Stimulated activated CD4-positive, alpha-beta T cell treated with anti-CD3 and anti-CD28 coated beads, Interleukin-15, amount 100 ng/mL, for 1 hour (primary cell): Measurements from ENCODE around the gene UXS1.

ENCODE experiments used
- DNase-seq, 2 donors: peaks; one replicate each; pipeline ENCODE4 v3.0.0-alpha.2; 2020; ENCODE audit warnings: low read depth in 1 of 2, low spot score in 1 of 2

Gene UXS1

DNA sequence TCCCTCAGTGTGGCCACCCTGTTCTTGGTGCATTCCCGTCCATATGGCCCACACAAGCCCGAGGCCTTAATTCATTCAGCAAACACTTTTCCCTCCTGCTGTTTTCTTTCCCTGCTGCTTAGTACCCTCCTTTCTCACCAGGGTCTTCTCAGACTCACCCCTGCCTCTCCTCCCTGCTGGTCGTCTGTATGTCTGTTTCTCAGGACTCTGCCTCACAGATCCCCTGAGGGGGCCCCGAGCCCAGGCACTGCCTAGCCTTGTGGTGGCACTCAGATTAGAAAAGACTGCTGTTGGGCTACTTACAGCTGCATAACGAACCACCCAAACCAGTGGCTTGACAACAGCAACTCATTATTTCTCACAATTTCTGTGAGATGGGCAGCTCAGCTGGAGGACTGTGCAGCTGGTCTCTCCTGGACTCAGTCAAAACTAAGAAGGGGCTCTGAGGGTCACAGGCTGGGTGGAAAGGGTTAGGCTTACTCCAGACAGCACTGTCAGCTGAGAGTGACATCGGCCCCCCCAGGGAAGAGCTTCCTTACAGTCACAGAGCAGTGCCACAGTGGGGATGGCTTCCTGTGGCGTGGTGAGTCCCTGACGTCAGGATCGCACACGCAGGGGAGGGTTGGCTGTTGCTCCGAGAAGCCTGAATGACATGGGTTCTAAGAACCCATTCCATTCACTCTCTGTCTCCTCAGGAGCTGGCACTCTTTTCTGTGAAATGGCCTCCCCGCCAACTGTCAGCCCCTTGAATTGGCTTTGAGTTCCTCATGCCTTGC lies 139.0 kb downstream of the UXS1 start:
- no peak for DNase-seq

DNA sequence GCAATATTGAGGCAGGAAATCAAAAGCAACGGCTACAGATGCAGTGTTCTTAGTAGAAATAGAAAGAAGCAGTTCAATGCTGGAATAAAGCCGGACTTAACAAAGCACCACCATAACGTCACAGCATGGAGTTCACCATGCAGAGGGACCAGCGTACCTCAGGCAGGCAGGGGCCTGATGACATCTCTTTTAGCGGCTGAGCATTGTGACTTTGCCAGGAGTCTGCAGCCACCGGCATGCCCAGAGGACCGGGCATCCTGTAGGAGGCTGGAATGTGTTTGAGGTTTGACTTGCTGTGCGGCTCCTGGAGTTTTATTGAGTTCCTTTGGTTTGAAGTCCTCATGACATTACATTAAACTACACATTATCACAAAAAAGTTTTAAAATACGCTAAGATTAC lies 139.8 kb downstream of the UXS1 start:
- no peak for DNase-seq

GRCh38 chr2:106053581-106053980 lies 140.5 kb downstream of the UXS1 start:
- DNase-seq, result no peak

- DNase-seq, result no peak
These were observed 141.0 kb downstream of the UXS1 start for GRCh38 chr2:106053116-106053515.

DNA sequence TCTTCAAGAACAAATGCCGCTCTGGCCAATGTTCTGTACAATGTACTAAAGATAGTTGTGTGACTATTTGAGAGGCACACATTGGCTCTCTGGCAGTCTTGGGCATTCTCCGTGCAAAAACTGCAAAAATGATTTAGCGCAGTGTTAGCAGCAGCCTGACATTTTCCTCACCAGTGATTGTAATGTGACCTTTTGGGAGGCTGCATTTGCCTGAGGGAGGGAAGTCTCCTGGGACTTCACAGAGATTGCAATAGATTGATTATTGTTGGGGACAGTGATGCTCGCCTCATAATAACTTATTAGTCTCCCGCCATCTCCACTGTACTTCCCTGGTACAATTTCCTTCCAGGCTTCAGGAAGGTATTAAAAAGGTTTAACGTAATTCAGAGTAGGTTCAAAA lies 149.2 kb downstream of the UXS1 start:
- no peak for DNase-seq

- DNase-seq, result no peak
These were observed 150.1 kb downstream of the UXS1 start for GRCh38 chr2:106044021-106044420.
